Measurements from ENCODE around the gene GLG1.

The GLG1 gene

DNA sequence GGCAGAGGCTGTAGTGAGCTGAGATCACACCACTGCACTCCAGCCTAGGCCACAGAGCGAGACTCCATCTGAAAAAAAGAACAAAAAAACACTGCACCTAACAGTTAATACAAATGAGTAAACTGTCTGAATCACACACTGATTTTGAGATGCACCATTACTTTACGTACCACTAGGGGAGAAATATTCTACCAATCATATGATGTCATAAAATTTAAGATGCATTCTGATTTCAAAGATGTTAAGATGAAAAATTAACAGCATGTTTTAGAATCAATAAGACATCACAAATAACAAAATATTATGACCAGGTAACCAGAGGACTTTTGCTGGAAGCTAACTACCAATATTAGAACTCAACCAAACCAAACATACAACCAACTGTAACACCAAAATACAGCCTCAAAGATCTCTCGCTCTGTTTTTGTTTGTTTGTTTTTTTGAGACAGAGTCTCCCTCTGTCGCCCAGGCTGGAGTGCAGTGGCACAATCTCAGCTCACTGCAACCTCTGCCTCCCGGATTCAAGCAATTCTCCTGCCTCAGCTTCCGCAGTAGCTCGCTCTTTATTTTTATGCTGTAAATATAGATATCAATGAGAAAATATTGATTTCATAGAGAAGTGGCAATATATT, 31.6 kb downstream of the GLG1 start:
- DNase-seq (no peak), ATAC-seq (replicated peaks) (no peak)
- H3K9me3 Mint-ChIP-seq, result no peaks in the 10 kb centered on the region
- peaks cover 26 to 73% of the 10 kb centered on the region in 2 donors for H3K4me1 Mint-ChIP-seq
- H3K4me3 Mint-ChIP-seq, result no peak overlapping the region
- no peak overlapping the region for H3K27ac Mint-ChIP-seq
- peaks cover 2 to 7% of the 10 kb centered on the region in 2 donors for H3K36me3 Mint-ChIP-seq
- no peaks in the 10 kb centered on the region for H3K27me3 Mint-ChIP-seq

DNA sequence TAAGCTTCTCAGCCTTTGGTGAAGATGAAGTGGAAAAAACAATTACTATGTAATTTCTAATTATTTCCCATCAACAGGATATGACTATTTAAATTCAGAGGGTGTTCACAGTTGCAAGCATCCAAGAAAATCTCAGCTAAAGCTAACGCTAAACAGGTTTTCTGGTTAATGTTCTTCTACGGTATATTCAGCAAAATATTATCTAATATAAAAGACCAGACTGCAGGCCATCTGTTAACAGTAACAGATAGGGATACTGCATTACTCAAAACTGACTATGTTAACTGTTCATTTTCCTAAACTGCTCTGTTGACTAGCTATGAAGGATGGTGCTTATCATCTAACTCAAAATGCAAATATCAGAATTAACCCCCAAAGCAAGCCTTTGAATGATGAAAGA, 32.8 kb downstream of the GLG1 start:
- peaks cover 2 to 7% of the 10 kb centered on the region in 2 donors for H3K36me3 Mint-ChIP-seq
- H3K9me3 Mint-ChIP-seq, result no peaks in the 10 kb centered on the region
- no peak for DNase-seq
- no peak overlapping the region for H3K27ac Mint-ChIP-seq
- no peak overlapping the region for H3K4me3 Mint-ChIP-seq
- peaks cover 24 to 61% of the 10 kb centered on the region in 2 donors for H3K4me1 Mint-ChIP-seq
- no peak for ATAC-seq (replicated peaks)
- no peaks in the 10 kb centered on the region for H3K27me3 Mint-ChIP-seq

DNA sequence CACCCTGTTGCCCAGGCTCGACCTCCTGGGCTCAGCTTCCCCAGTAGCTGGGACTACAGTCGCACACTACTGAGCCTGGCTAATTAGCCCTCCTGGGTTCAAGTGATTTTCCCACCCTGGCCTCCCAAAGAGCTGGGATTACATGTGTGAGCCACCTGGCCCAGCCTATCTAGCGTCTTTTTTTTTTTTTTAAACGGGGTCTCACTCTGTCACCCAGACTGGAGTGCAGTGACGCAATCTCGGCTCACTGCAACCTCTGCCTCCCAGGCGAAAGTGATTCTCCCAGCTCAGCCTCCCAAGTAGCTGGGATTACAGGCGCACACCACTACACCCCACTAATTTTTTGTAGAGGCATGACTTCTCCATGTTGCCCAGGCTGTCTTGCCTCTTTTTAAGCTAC, 33.3 kb downstream of the GLG1 start:
- Mint-ChIP-seq H3K9me3 (no peaks in the 10 kb centered on the region), H3K27ac (no peak overlapping the region), H3K36me3 (peaks cover 2 to 7% of the 10 kb centered on the region in 2 donors), H3K4me1 (peaks cover 24 to 59% of the 10 kb centered on the region in 2 donors), H3K4me3 (no peak overlapping the region), H3K27me3 (no peaks in the 10 kb centered on the region)
- ATAC-seq (replicated peaks), result no peak
- DNase-seq, result no peak

DNA sequence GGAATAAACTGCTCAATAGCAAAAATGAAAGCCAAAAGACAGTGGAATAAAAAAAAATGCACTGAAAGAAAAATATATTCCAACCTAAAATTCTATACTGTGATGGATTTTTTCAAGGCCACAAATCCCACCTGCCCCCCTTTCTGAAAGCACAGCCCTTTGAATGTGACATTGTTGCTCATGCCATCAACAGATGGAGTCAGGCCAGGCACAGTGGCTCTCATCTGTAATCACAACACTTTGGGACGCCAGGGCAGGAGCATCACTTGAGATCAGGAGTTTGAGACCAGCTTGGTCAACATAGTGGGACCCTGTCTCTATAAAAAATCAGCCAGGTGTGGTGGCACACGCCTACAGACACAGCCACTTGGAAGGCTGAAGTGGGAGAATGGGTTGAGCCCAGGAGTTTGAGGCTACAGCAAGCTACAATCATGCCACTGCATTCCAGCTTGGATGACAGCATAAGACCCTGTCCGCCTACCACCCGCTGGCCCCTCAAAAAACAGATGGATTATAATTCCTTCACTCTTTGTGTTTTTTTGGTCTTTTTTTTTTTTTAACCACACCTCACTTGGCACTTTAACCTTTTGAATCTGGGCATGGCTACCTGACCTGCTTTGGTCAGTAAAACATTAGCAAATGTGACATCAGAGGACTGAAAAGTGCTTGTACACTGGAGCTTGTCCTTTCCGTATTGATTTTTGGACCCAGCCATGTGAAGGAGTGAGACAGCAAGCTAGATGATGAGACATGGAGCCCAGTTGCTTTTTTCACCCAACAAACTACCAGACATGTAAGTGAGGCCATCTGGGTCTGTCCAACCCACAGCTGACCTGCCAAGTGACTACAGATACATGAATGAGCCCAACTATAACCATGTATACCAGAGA, 36.3 kb downstream of the GLG1 start:
- DNase-seq, result no peak
- Mint-ChIP-seq H3K27me3 (no peaks in the 10 kb centered on the region), H3K36me3 (peaks cover 5 to 14% of the 10 kb centered on the region in 2 donors), H3K4me1 (peaks cover 30 to 60% of the 10 kb centered on the region in 2 donors), H3K4me3 (no peak overlapping the region), H3K27ac (no peak overlapping the region), H3K9me3 (no peaks in the 10 kb centered on the region)
- ATAC-seq (replicated peaks), result no peak

DNA sequence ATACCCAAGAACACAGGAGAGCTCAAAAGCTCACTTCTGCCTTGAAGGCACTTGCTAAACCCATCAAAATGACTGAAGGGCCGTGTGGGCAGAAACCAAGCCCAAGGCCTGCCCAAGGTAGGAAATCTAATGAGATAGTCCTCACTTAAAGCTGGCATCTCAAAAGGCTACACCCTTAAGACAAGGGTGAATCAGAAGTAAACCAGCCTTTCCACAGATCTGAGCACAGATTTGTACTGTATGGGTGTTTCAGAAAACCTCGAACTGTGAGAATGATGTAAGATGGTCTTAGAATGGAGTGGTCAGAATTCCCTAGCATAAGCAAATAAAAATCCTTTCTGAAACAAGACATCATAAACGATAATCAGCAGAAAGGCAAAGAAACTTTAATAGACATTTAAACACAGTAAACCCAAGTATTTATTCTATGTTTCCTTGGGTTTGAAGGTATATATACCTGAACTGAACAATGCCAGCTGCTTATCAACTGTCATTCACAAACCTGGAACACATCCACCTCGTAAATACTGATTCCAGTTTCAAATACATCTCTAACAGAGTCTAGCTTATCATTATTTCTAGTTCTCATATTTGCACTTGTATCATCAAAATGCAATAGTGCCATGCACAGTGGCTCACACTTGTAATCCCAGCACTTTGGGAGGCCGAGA, 37.8 kb downstream of the GLG1 start:
- Mint-ChIP-seq H3K36me3 (peaks cover 6 to 21% of the 10 kb centered on the region in 2 donors), H3K4me3 (no peak overlapping the region), H3K27me3 (no peaks in the 10 kb centered on the region), H3K9me3 (no peaks in the 10 kb centered on the region), H3K27ac (no peak overlapping the region), H3K4me1 (peaks cover 42 to 62% of the 10 kb centered on the region in 2 donors)
- ATAC-seq (replicated peaks) (no peak), DNase-seq (no peak)

DNA sequence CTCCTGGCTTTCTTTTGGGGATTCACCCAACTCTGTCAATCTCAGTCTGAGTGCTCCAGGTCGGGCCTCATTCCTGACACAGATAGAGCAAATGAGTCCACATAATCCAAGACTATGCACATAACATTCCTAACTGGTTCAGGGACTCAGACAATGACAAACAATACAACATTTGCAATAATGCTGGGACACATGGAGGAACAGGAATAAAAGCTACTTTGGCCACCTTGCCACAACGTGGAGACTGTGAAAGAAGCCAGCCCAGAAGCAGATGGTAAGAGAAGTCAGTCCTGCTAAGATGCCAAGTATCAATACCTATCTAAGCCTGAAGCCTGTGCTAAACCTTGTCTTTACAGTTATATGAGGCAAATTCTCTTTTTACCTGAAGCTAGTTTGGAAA, 39.0 kb downstream of the GLG1 start:
- no peak for DNase-seq
- no peak overlapping the region for H3K27ac Mint-ChIP-seq
- H3K27me3 Mint-ChIP-seq, result no peaks in the 10 kb centered on the region
- H3K9me3 Mint-ChIP-seq, result no peaks in the 10 kb centered on the region
- H3K4me1 Mint-ChIP-seq, result peaks cover 43 to 65% of the 10 kb centered on the region in 2 donors
- ATAC-seq (replicated peaks), result no peak
- peaks cover 8 to 28% of the 10 kb centered on the region in 2 donors for H3K36me3 Mint-ChIP-seq
- no peak overlapping the region for H3K4me3 Mint-ChIP-seq

DNA sequence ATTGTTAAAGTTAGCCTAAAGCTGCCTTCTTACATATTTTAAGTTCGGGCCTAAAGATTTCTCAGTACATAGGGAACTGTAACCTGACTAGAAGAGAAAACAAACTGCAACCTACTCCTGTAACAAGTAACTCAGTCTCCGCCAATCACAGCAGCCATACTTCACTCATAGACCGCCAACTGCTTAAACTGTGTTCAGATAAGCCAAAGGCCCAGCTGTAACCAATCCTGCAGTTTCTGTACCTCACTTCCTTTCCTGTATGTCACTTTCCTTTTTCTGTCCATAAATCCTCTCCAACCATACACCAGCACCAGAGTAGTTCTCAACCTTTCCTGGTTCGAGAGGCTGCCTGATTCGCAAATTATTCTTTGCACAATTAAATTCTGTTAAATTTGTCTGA, 41.5 kb downstream of the GLG1 start:
- Mint-ChIP-seq H3K36me3 (peaks cover 8 to 25% of the 10 kb centered on the region in 2 donors), H3K9me3 (no peaks in the 10 kb centered on the region), H3K27ac (no peak overlapping the region), H3K4me3 (no peak overlapping the region), H3K27me3 (no peaks in the 10 kb centered on the region), H3K4me1 (peaks cover 33 to 47% of the 10 kb centered on the region in 2 donors)
- DNase-seq (no peak), ATAC-seq (replicated peaks) (no peak)

DNA sequence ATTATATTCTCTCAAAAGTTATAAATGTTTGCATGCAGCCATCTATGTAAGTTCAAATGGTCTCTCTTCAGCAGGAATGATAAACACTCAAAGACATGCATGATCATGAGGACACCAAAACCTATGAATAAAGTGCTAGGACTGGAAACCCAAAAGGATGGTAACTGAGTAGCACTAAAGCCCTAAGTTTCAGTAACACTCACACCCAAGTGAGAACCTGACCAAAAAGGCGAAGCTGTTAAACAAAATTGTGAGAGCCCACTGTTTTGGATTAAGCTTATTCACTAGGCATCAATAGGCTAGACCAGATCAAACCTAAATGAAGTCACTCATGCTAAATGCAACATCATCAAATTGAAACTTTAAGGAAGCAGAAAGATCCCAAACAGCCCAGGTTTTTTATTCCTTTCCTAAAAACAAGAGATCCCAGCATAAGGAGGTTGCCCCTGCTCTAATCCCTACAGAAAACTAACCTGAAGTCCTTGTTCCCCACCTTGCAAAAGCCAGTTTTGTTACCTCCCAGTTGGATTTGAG, 42.4 kb downstream of the GLG1 start:
- DNase-seq, result no peak
- H3K9me3 Mint-ChIP-seq, result no peaks in the 10 kb centered on the region
- no peak overlapping the region for H3K4me3 Mint-ChIP-seq
- no peak for ATAC-seq (replicated peaks)
- H3K4me1 Mint-ChIP-seq, result peaks cover 33 to 46% of the 10 kb centered on the region in 2 donors
- no peak overlapping the region for H3K27ac Mint-ChIP-seq
- H3K27me3 Mint-ChIP-seq, result no peaks in the 10 kb centered on the region
- H3K36me3 Mint-ChIP-seq, result peaks cover 8 to 25% of the 10 kb centered on the region in 2 donors

DNA sequence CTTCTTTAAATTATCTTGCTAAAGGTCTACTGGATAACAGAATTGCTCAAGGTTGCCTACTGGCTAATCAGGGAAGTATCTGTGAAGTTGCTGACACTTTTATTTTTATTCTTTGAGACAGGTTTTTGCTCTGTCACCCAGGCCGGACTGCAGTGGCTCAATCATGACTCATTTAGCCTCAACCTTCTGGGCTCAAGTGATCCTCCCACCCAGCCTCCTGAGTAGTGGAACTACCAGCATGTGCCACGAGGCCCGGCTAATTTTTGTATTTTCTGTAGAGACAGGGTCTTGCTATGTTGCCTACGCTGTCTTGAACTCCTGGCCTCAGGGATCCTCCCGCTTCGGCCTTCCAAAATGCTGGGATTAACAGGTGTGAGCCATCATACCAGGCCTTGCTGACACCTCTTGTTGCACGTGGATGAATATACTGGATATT, 43.1 kb downstream of the GLG1 start:
- H3K36me3 Mint-ChIP-seq, result peaks cover 8 to 25% of the 10 kb centered on the region in 2 donors
- no peaks in the 10 kb centered on the region for H3K9me3 Mint-ChIP-seq
- peaks cover 34 to 46% of the 10 kb centered on the region in 2 donors for H3K4me1 Mint-ChIP-seq
- peak; percentile 67 to 72 for ATAC-seq (replicated peaks)
- DNase-seq, result no peak
- H3K27me3 Mint-ChIP-seq, result no peaks in the 10 kb centered on the region
- H3K4me3 Mint-ChIP-seq, result no peak overlapping the region
- H3K27ac Mint-ChIP-seq, result peak overlapping the region; percentile 9

DNA sequence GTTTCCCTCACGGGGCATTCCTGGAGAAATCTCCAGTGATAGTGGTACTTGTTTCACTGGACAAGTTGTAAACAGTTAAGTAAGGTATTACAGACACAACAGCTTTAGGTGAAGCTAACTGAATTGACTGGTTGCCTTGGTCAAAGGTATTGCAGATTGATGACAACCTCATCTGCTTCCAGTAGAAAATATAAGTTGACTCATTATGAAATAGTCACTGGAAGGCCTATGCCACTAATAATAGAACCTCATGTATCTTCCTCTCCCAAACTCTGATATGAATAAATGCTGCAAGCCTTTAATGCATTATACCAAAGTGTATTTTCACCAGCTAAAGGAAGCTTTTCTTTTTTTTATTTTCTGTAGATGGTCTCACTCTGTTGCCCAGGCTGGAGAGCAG, 44.8 kb downstream of the GLG1 start:
- H3K36me3 Mint-ChIP-seq, result peaks cover 8 to 25% of the 10 kb centered on the region in 2 donors
- DNase-seq (no peak), ATAC-seq (replicated peaks) (peak; percentile 14 to 57)
- no peak overlapping the region for H3K27ac Mint-ChIP-seq
- H3K27me3 Mint-ChIP-seq, result no peaks in the 10 kb centered on the region
- no peak overlapping the region for H3K4me3 Mint-ChIP-seq
- H3K9me3 Mint-ChIP-seq, result no peaks in the 10 kb centered on the region
- H3K4me1 Mint-ChIP-seq, result peaks cover 39 to 49% of the 10 kb centered on the region in 2 donors

DNA sequence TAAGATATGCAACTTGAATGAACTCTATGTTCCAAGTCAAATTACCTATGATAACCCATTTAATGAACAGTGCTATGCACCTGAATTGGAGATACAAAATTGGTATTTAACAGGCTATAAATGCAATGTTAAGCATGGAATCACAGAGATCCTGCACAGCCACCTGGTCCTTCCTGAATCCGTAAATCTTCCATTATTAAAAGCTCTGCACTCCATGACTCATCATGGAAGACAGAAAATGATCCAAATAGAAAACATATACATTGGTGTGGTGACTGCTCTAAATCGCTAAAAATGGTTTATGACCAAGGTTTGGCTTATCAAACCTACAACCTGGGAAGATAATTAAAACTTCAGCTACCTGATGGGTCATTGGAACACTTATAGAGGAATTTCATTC, 45.3 kb downstream of the GLG1 start:
- Mint-ChIP-seq H3K4me3 (no peak overlapping the region), H3K27me3 (no peaks in the 10 kb centered on the region), H3K4me1 (peaks cover 38 to 49% of the 10 kb centered on the region in 2 donors), H3K9me3 (no peaks in the 10 kb centered on the region), H3K36me3 (peaks cover 8 to 25% of the 10 kb centered on the region in 2 donors), H3K27ac (peak overlapping the region; percentile 14)
- DNase-seq (no peak), ATAC-seq (replicated peaks) (no peak)

DNA sequence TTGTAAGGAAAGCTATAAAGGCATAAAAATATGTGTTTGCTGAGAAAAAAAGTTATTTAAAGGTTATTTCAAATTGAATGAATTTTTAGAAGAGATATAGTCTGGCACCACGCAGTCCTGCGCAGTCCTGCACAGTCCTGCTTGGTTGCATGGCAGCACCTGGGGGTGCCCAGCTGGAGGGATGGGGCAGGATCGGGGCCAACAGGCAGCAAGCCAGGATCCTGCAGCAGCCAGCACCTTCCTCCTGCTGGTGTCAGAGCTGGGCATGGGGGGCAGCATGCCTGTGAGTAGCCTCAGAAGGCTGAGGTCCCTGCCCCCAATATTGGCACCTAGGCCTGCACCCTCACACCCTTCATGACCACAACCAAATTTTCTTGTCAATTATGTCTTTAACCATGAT, 46.0 kb downstream of the GLG1 start:
- no peak overlapping the region for H3K27ac Mint-ChIP-seq
- peaks cover 8 to 20% of the 10 kb centered on the region in 2 donors for H3K36me3 Mint-ChIP-seq
- DNase-seq (no peak), ATAC-seq (replicated peaks) (no peak)
- H3K27me3 Mint-ChIP-seq, result no peaks in the 10 kb centered on the region
- peaks cover 34 to 43% of the 10 kb centered on the region in 2 donors for H3K4me1 Mint-ChIP-seq
- no peaks in the 10 kb centered on the region for H3K9me3 Mint-ChIP-seq
- H3K4me3 Mint-ChIP-seq, result no peak overlapping the region

DNA sequence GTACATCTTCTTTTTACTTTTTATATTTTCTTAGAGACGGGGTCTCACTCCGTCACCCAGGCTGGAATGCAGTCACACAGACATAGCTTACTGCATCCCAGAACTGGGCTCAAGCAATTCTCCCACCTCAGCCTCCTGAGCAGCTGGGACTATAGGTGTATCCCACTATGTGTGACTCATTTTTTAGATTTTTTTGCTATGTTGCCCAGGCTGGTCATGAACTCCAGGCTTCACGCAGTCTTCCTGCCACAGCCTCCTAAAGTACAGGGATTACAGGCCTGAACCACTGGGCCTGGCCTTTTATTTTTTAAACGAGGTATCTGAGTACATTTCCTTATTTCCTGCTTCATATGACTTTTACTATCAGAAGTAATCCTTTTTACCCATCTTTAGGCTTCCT, 48.0 kb downstream of the GLG1 start:
- Mint-ChIP-seq H3K36me3 (peaks cover 2 to 6% of the 10 kb centered on the region in 2 donors), H3K4me3 (no peak overlapping the region), H3K4me1 (peaks cover 18 to 26% of the 10 kb centered on the region in 2 donors), H3K9me3 (no peaks in the 10 kb centered on the region), H3K27me3 (no peaks in the 10 kb centered on the region), H3K27ac (peak overlapping the region; percentile 42)
- DNase-seq (no peak), ATAC-seq (replicated peaks) (no peak)

DNA sequence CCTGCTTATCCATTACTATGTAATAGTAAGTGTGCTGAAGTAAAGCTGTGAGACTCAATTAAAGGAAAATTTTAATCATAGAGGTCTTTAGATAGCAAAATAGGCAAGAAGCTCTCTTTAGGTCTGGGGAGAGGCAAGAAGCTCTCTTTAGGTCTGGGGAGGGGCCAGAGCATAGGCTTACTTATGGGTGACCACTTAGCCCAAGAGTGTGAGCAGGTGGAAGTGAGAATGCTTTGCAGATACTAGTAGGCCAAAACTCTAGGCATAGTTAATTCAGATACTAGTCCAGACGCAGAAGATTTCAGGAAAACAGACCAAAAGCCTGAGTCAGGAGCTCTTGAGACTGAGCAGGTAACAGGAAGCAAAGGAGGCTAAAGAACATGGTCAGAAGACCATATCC, 49.6 kb downstream of the GLG1 start:
- Mint-ChIP-seq H3K27me3 (no peaks in the 10 kb centered on the region), H3K4me3 (no peak overlapping the region), H3K9me3 (no peaks in the 10 kb centered on the region), H3K36me3 (no peaks in the 10 kb centered on the region), H3K27ac (peak overlapping the region; percentile 20), H3K4me1 (peaks cover 11 to 12% of the 10 kb centered on the region in 2 donors)
- ATAC-seq (replicated peaks), result no peak
- no peak for DNase-seq
